Measurements from ENCODE around the gene SMYD1.
"Not testable (repeated sequence)": the region's sequence is repeated elsewhere in the genome, so short reads cannot be mapped to it uniquely, and the experiment has no call there.

The SMYD1 gene

GRCh38 chr2:88067598-88067997 is at the start of gene SMYD1:
TSS of gene SMYD1 (plus strand) at chr2:88067825. CDS start at chr2:88067865, 40 bp downstream.
- DNase-seq = no peak

- not testable (repeated sequence) for DNase-seq
These were observed 49.4 kb upstream of the SMYD1 start for GRCh38 chr2:88018077-88018805.

GRCh38 chr2:88018909-88019308 is 48.7 kb upstream of the SMYD1 start:
- DNase-seq = no peak

- DNase-seq = no peak
These were observed 47.6 kb upstream of the SMYD1 start for GRCh38 chr2:88019985-88020384.

GRCh38 chr2:88022669-88022921 is 45.0 kb upstream of the SMYD1 start:
- DNase-seq = no peak

GRCh38 chr2:88024509-88024908 is 43.1 kb upstream of the SMYD1 start:
- DNase-seq = no peak

- DNase-seq = no peak
These were observed 39.8 kb upstream of the SMYD1 start for GRCh38 chr2:88027697-88028389.

- no peak for DNase-seq
These were observed 38.7 kb upstream of the SMYD1 start for GRCh38 chr2:88028931-88029330.

- no peak for DNase-seq
These were observed 35.4 kb upstream of the SMYD1 start for GRCh38 chr2:88032070-88032702.

- no peak for DNase-seq
These were observed 31.4 kb upstream of the SMYD1 start for GRCh38 chr2:88036182-88036581.

GRCh38 chr2:88036606-88037005 is 31.0 kb upstream of the SMYD1 start:
- no peak for DNase-seq

GRCh38 chr2:88038263-88039105 is 29.1 kb upstream of the SMYD1 start:
- no peak for DNase-seq

GRCh38 chr2:88042476-88042875 is 25.1 kb upstream of the SMYD1 start:
- no peak for DNase-seq

- not testable (repeated sequence) for DNase-seq
These were observed 22.1 kb upstream of the SMYD1 start for GRCh38 chr2:88045561-88045960.

GRCh38 chr2:88048541-88048940 is 19.1 kb upstream of the SMYD1 start:
- no peak for DNase-seq

- no peak for DNase-seq
These were observed 18.0 kb upstream of the SMYD1 start for GRCh38 chr2:88049622-88050021.

- no peak for DNase-seq
These were observed 15.8 kb upstream of the SMYD1 start for GRCh38 chr2:88051792-88052191.

- DNase-seq = no peak
These were observed 14.3 kb upstream of the SMYD1 start for GRCh38 chr2:88053296-88053695.

- DNase-seq = no peak
These were observed 13.5 kb upstream of the SMYD1 start for GRCh38 chr2:88053934-88054781.

- no peak for DNase-seq
These were observed 12.7 kb upstream of the SMYD1 start for GRCh38 chr2:88054782-88055370.

GRCh38 chr2:88055371-88056128 is 12.1 kb upstream of the SMYD1 start, which contains the start of gene KRCC1:
TSS of gene KRCC1 (minus strand) at chr2:88055783. CDS start at chr2:88028563, 27,220 bp downstream.
- peak; percentile 76 for DNase-seq

All from NCI-H1694 (cell line).